Neutrophil (primary cell): Measurements from ENCODE around the gene MYRF.

Source experiments
- H3K27ac ChIP-seq: fragments of 200-600 bp; sonication (generic); 2 replicates; pipeline ENCODE4 v1.5.1; 2016; ENCODE audit warnings: mild to moderate bottlenecking, moderate library complexity
- H3K27me3 ChIP-seq: fragments of 200-600 bp; sonication (generic); 2 replicates; pipeline ENCODE4 v1.6.0; 2016; ENCODE audit warnings: mild to moderate bottlenecking
- H3K36me3 ChIP-seq: fragments of 200-600 bp; sonication (generic); 2 replicates; pipeline ENCODE4 v1.5.1; 2017
- H3K4me1 ChIP-seq, 2 experiments: fragments of 200-600 bp in 1 of 2; sonication (generic) in 1 of 2; 1 replicate in 1 of 2; 2 replicates in 1 of 2; pipeline versions ENCODE4 v1.5.1 to v1.6.1; 2013 to 2016; ENCODE audit warnings: low read depth in 1 of 2, low read length in 1 of 2, mild to moderate bottlenecking in 1 of 2, moderate library complexity in 1 of 2; ENCODE audit not compliant: control insufficient read depth in 1 of 2, insufficient read depth in 1 of 2
- H3K4me3 ChIP-seq, 2 experiments: fragments of 200-600 bp in 1 of 2; sonication (generic) in 1 of 2; 1 replicate in 1 of 2; 2 replicates in 1 of 2; pipeline ENCODE4 v1.5.1; 2013 to 2016; ENCODE audit warnings: low read depth in 1 of 2, low read length in 1 of 2, mild to moderate bottlenecking in 1 of 2, moderate library complexity in 1 of 2
- H3K9me3 ChIP-seq: fragments of 200-600 bp; sonication (generic); 2 replicates; pipeline ENCODE4 v1.5.1; 2016
- TF ChIP-seq, protein P1 (sequence below): fragments of 200-600 bp; sonication (generic); IDR thresholded peaks from 2 replicates; pipeline ENCODE4 v1.5.1; 2016; ENCODE audit warnings: antibody characterized with exemption

MYRF gene

DNA sequence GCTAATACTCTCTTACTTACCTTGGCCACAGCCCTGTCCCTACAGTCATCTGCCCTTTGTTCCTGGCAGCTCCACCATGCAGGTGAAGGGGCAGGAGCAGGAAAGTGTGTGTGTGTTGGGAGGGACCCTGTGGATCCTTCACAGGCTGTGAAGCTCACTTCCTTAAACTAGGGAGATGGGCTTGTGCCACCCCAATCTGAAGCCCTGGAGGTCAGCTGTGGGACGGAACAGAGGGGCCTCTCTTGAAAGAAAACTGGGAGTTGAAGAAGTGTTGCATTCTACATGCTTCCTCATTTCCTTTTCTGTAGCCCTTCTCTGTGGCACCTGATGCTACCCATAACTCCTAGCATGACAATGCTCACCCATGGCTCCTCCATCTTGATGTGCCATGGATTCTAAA, 52.7 kb downstream of the MYRF start:
- Histone ChIP-seq H3K27me3 (no peaks in the 10 kb centered on the region), H3K4me3 (no peak overlapping the region), H3K36me3 (peaks cover 4% of the 10 kb centered on the region)

GRCh38 chr11:61806785-61807184, 54.3 kb downstream of the MYRF start:
- TF ChIP-seq, protein P1, sequence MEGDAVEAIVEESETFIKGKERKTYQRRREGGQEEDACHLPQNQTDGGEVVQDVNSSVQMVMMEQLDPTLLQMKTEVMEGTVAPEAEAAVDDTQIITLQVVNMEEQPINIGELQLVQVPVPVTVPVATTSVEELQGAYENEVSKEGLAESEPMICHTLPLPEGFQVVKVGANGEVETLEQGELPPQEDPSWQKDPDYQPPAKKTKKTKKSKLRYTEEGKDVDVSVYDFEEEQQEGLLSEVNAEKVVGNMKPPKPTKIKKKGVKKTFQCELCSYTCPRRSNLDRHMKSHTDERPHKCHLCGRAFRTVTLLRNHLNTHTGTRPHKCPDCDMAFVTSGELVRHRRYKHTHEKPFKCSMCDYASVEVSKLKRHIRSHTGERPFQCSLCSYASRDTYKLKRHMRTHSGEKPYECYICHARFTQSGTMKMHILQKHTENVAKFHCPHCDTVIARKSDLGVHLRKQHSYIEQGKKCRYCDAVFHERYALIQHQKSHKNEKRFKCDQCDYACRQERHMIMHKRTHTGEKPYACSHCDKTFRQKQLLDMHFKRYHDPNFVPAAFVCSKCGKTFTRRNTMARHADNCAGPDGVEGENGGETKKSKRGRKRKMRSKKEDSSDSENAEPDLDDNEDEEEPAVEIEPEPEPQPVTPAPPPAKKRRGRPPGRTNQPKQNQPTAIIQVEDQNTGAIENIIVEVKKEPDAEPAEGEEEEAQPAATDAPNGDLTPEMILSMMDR = no peak
- H3K36me3 ChIP-seq = peaks cover 4% of the 10 kb centered on the region
- no peaks in the 10 kb centered on the region for H3K27me3 ChIP-seq
- no peak overlapping the region for H3K4me3 ChIP-seq
- no peaks in the 10 kb centered on the region for H3K4me1 ChIP-seq
- H3K9me3 ChIP-seq = no peaks in the 10 kb centered on the region
- H3K27ac ChIP-seq = no peak overlapping the region

More for the DNA sequence above, 52.7 kb downstream of the MYRF start:
- H3K27ac ChIP-seq = no peak overlapping the region
- H3K9me3 ChIP-seq = no peaks in the 10 kb centered on the region
- TF ChIP-seq, protein P1 = no peak
- no peaks in the 10 kb centered on the region for H3K4me1 ChIP-seq

GRCh38 chr11:61810671-61811175, 58.3 kb downstream of the MYRF start:
- Histone ChIP-seq H3K27ac (no peak overlapping the region), H3K36me3 (no peaks in the 10 kb centered on the region), H3K4me1 (peaks cover 12 to 13% of the 10 kb centered on the region in 2 experiments), H3K27me3 (peaks cover 19% of the 10 kb centered on the region), H3K4me3 (no peak overlapping the region), H3K9me3 (no peaks in the 10 kb centered on the region)
- TF ChIP-seq, protein P1 = no peak

DNA sequence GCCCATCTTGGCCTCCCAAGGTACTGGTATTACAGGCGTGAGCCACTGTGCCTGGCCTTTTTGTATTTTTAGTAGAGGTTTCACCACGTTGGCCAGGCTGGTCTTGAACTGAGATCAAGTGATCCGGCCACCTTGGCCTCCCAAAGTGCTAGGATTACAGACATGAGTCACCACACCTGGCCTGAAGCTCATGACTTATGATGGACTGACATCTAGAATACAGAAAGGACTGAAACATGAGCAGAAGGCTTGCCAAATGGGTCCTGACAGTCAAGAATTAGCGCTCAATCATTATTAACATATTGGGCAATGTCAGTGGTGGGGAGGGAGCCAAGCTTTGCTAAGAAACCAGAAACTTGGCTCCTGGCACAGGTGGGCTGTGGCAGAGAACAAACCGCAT, 59.4 kb downstream of the MYRF start:
- Histone ChIP-seq H3K36me3 (no peaks in the 10 kb centered on the region), H3K9me3 (no peaks in the 10 kb centered on the region), H3K27me3 (peaks cover 30% of the 10 kb centered on the region), H3K4me3 (no peak overlapping the region), H3K4me1 (peaks cover 23 to 24% of the 10 kb centered on the region in 2 experiments), H3K27ac (no peak overlapping the region)
- TF ChIP-seq, protein P1 = no peak

DNA sequence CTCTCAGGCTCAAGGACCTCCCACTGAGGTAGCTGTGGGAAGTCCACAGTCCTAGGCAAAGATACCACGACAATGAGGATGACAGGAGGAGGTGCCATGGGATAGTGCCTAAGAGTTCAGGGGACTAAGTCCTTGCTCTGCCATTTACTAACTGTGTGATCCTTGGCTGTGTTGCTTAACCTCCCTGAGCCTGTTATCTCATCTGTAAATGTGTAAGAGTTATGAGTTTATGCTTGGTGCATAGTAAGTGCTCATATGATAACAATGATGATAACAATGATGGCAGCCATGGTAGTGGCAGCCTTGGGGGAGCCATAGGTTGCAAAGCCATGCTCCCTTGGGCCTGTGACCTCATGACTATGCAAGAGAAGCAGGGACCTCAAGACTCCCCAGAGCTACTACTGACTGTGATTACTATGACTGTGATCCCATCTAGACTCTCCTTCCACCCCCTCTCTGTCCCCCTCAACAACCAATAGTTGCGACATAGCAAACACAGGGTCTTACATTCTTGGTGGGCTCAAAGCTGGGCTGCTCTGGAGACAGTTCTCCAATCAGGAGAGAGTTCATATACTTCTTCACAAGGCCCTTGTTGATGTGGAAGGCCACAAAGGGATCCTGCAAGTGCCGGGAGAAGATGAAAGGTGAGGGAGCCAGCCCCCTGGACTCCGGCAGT, 60.4 kb downstream of the MYRF start:
- Histone ChIP-seq H3K4me1 (peaks cover 23 to 28% of the 10 kb centered on the region in 2 experiments), H3K9me3 (no peaks in the 10 kb centered on the region), H3K36me3 (no peaks in the 10 kb centered on the region), H3K27ac (no peak overlapping the region), H3K27me3 (peaks cover 41% of the 10 kb centered on the region), H3K4me3 (no peak overlapping the region)
- TF ChIP-seq, protein P1 = no peak
